ENCODE results near the gene RCBTB2.

- TF ChIP-seq RAD21 (IDR thresholded peaks at IDR 0.05; ENCODE audit: low read depth) (no peak), EP300 (IDR thresholded peaks at IDR 0.05; ENCODE audit: borderline replicate concordance) (no peak), YY1 (IDR thresholded peaks at IDR 0.05; ENCODE audit: low read depth) (no peak), TEAD4 (IDR thresholded peaks at IDR 0.05) (no peak), TCF12 (IDR thresholded peaks at IDR 0.05; ENCODE audit: low read depth) (no peak), TAF1 (IDR thresholded peaks at IDR 0.05; ENCODE audit: low read depth) (no peak), CEBPB (IDR thresholded peaks at IDR 0.05) (no peak), REST (IDR thresholded peaks at IDR 0.05; ENCODE audit: low read depth) (no peak), MAX (IDR thresholded peaks at IDR 0.05) (no peak), ZBTB7A (IDR thresholded peaks at IDR 0.05; ENCODE audit: low read depth) (no peak), CREB1 (IDR thresholded peaks at IDR 0.05; ENCODE audit: low read depth) (no peak)
Observed at GRCh38 chr13:48576448-48577010, 43.6 kb upstream of the RCBTB2 start.

Data from Ishikawa (cell line).